ENCODE data around the gene ZPR1. TPM values are rescaled to one million over a fixed set of nuclear protein-coding genes. Genes with fewer than 3 reads are reported as not detected.

The ZPR1 gene
- total RNA-seq, 4 donors from 2014 or later, result 21.7 to 33.8 (median 26.1) TPM

DNA sequence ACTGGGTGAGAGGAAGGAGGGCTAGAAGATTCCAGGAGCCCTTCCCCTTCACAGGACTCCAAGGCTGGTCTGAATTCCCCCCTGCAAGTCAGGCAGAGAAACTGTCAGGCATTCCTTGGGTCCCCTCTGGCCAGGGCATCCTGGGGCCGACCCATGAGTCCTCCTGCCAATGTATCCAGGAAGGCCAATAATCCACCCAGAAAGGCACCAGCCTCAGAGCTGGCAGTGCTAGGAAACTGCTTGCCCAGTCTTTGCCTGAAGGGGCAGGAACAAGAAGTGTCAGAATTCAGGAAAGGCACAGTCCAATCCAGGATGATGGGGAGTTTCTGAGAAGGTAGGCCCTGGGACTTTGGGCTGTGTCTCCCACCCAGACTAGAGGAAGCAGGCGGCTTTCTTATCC, 56.0 kb downstream of the ZPR1 start:
- intact Hi-C loops (cut with DNase I; ENCODE audit: low total_unique reads), result no loop called here
- TF ChIP-seq, protein P1, sequence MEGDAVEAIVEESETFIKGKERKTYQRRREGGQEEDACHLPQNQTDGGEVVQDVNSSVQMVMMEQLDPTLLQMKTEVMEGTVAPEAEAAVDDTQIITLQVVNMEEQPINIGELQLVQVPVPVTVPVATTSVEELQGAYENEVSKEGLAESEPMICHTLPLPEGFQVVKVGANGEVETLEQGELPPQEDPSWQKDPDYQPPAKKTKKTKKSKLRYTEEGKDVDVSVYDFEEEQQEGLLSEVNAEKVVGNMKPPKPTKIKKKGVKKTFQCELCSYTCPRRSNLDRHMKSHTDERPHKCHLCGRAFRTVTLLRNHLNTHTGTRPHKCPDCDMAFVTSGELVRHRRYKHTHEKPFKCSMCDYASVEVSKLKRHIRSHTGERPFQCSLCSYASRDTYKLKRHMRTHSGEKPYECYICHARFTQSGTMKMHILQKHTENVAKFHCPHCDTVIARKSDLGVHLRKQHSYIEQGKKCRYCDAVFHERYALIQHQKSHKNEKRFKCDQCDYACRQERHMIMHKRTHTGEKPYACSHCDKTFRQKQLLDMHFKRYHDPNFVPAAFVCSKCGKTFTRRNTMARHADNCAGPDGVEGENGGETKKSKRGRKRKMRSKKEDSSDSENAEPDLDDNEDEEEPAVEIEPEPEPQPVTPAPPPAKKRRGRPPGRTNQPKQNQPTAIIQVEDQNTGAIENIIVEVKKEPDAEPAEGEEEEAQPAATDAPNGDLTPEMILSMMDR (IDR thresholded peaks at IDR 0.05), result no peak
- TF ChIP-seq POLR2A (IDR thresholded peaks at IDR 0.05), result no peak
- DNase-seq (ENCODE audit: low spot score in 2 of 2), result no peak

DNA sequence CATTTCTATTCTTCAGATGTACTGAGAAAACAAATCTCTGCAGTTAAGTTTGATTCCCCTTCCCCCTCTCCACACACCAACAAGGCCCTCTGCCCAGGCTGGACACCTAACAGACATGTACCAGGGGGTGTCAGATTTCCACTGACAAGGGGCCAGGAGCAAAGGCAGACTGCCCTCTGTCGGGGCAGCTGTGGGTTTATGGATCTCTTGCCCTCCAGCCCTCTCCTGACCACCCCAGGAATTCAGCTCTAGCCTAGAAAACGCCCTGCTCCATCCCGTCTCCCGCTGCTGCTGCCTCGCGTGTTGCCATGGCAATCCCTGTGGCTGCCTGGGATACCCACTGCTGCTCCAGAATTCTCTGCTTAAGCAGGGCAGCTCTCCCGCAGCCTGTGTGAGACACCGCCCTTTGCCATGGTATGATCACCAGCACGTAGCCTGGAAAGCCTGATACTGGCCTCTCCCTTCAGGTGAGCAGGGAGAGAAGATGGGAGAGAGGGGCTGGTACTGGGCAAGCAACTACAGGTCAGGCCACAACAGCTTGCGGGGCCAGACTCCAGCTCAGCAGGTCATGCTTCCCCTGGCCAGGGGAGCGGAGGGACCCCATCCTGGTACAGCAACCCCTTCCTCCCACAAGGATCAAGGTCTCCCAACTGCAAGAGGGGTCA, 56.6 kb downstream of the ZPR1 start:
- peak in 1 of 2 donors; percentile 78 for DNase-seq (ENCODE audit: low spot score in 2 of 2)
- intact Hi-C loops (cut with DNase I; ENCODE audit: low total_unique reads), result no loop called here
- H3K4me3 ChIP-seq (ENCODE audit: low read depth, poor library complexity, severe bottlenecking), result no peak overlapping the region
- WGBS, 2 donors, result 49% methylated on average over 7 to 11 of the region's 11 CpGs
- TF ChIP-seq POLR2A (IDR thresholded peaks at IDR 0.05), result no peak
- TF ChIP-seq, protein P1 (IDR thresholded peaks at IDR 0.05), result no peak

More for the DNA sequence above, 56.0 kb downstream of the ZPR1 start:
- WGBS, 2 donors, result 69 to 85% methylated on average over 2 of the region's 2 CpGs
- H3K4me3 ChIP-seq (ENCODE audit: low read depth, poor library complexity, severe bottlenecking), result no peak overlapping the region

DNA sequence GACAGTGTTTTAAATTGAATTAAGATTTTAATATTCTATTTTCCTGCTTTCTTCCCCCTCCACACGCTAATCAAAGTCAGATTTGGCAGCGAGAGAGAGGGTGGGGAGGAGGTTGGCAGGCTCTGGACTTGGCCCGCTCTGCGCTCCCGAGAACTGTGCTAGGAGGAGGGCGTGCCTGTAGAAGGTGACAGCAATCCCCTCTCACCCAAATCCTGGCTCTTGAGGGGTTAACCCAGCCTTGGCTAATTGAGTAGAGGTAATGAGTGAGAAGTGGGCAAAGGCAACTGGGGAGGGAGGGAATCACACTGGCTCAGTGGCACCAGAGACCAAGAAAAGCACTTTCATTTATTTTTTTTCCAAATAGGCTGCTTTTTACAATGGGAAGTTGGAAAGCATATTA, 57.2 kb downstream of the ZPR1 start:
- intact Hi-C loops (cut with DNase I; ENCODE audit: low total_unique reads), result no loop called here
- DNase-seq (ENCODE audit: low spot score in 2 of 2), result peak in 1 of 2 donors; percentile 78
- H3K4me3 ChIP-seq (ENCODE audit: low read depth, poor library complexity, severe bottlenecking), result no peak overlapping the region
- no peak for TF ChIP-seq POLR2A (IDR thresholded peaks at IDR 0.05)
- TF ChIP-seq, protein P1 (IDR thresholded peaks at IDR 0.05), result no peak
- 19 to 27% methylated on average over 6 of the region's 6 CpGs for WGBS, 2 donors

DNA sequence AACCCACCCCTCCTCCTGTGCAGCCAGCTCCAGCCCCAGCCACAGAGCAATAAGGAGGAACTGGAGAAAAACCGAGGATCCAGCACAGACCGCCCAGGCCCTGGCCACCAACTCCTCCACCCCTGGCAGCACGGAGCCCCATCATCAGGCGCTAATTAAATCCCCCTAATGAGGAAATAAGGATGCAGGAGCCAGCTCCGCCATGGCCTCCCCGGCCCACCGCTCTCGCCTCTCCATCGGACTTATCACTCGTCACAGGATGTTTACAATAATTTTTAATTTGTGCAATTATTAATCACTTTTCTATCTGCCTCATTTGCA, 57.6 kb downstream of the ZPR1 start:
- no peak for TF ChIP-seq POLR2A (IDR thresholded peaks at IDR 0.05)
- TF ChIP-seq, protein P1 (IDR thresholded peaks at IDR 0.05), result no peak
- intact Hi-C loops (cut with DNase I; ENCODE audit: low total_unique reads), result no loop called here
- DNase-seq (ENCODE audit: low spot score in 2 of 2), result peak in 1 of 2 donors; percentile 83
- no peak overlapping the region for H3K4me3 ChIP-seq (ENCODE audit: low read depth, poor library complexity, severe bottlenecking)
- 56 to 57% methylated on average over 10 of the region's 10 CpGs for WGBS, 2 donors

DNA sequence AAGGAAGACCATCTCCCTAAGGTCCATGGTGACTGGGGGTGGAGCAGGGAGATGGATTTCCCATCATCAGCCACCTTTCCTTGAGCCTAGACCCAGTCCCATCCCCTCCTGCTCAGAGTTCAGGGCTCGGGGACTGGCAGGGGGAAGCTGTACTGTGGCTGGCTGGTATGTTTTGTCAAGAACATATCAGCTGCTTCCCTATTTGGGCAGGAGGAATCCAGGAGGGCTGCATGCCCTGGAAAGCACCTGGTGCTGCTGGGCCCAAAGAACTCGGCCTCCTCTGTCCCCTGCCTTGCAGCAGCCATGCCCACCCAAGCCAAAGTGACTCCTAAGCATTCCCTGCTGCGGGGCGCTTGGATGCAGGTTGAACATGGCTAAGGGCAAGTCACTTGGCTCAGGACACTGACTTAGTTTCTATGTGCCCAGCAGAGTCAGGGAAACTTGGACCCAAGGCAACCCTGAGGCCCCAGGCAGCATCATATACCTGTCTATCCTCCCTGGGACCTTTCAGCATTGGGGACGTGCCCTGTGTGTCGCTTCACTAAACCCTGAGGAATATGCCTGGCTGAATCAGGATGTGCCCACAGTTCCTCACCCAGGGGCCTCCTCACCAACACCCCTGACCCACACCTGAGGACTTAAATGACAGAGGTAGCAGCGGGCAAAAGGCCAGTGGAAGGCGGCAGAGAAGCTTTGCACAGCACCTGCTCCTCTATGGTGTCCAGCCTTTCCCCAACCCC, 58.2 kb downstream of the ZPR1 start:
- WGBS, 2 donors, result 89 to 91% methylated on average over 8 of the region's 8 CpGs
- no peak overlapping the region for H3K4me3 ChIP-seq (ENCODE audit: low read depth, poor library complexity, severe bottlenecking)
- DNase-seq (ENCODE audit: low spot score in 2 of 2), result peak in 1 of 2 donors; percentile 72
- TF ChIP-seq POLR2A (IDR thresholded peaks at IDR 0.05), result no peak
- TF ChIP-seq, protein P1 (IDR thresholded peaks at IDR 0.05), result no peak
- intact Hi-C loops (cut with DNase I; ENCODE audit: low total_unique reads), result no loop called here
